Suprapubic skin (tissue), 4 donors: Measurements from ENCODE around the gene ESYT1. TPM values are rescaled to one million over a fixed set of nuclear protein-coding genes. Genes with fewer than 3 reads are reported as not detected.

Experiments used
- DNase-seq, 2 donors: peaks; one replicate each; pipeline ENCODE4 v3.0.0-alpha.2; 2019; ENCODE audit warnings: low spot score in 2 of 2
- H3K27ac ChIP-seq: fragments of 200-600 bp; sonication (generic); one replicate; pipeline ENCODE4 v1.5.1; 2019
- H3K27me3 ChIP-seq: fragments of 200-600 bp; sonication (generic); one replicate; pipeline ENCODE4 v1.5.1; 2019
- H3K36me3 ChIP-seq: fragments of 200-600 bp; sonication (generic); one replicate; pipeline ENCODE4 v1.5.1; 2019
- H3K4me1 ChIP-seq: fragments of 200-600 bp; sonication (generic); one replicate; pipeline ENCODE4 v1.5.1; 2019
- H3K4me3 ChIP-seq: fragments of 200-600 bp; sonication (generic); one replicate; pipeline ENCODE4 v1.5.1; 2019; ENCODE audit warnings: mild to moderate bottlenecking
- H3K9me3 ChIP-seq: fragments of 200-600 bp; sonication (generic); one replicate; pipeline ENCODE4 v1.5.1; 2019
- CTCF ChIP-seq, 2 donors: fragments of 200-600 bp in 1 of 2; fragments of 450-650 bp in 1 of 2; sonication (generic) in 1 of 2; IDR thresholded peaks; one replicate each; pipeline ENCODE4 v1.5.1; 2016 to 2019; ENCODE audit warnings: antibody characterized with exemption in 2 of 2, mild to moderate bottlenecking in 1 of 2, moderate library complexity in 1 of 2
- EP300 ChIP-seq: sonication (generic); formaldehyde crosslinking; IDR thresholded peaks from one replicate; pipeline ENCODE4 v1.6.1; 2017; ENCODE audit warnings: antibody characterized with exemption
- POLR2A ChIP-seq, 2 donors: fragments of 450-650 bp; IDR thresholded peaks; one replicate each; pipeline ENCODE4 v1.6.1; 2017; ENCODE audit warnings: antibody characterized with exemption in 2 of 2, mild to moderate bottlenecking in 2 of 2, moderate library complexity in 2 of 2
- POLR2AphosphoS5 ChIP-seq, 3 donors: sonication (generic); formaldehyde crosslinking; IDR thresholded peaks; one replicate each; pipeline ENCODE4 v1.6.1; 2017; ENCODE audit warnings: antibody characterized with exemption in 3 of 3
- WGBS: methylation state at CpG from one replicate; pipeline ENCODE4 v1.1.5; 2018; 5-methylcytosine and 5-hydroxymethylcytosine counted together
- total RNA-seq, 4 donors: library from RNA; depleted of rRNA; stranded (reverse); fragments of >200 nt; gene quantifications; one replicate each; pipeline ENCODE4 v1.1.0, GENCODE V29; 2016

The ESYT1 gene
- total RNA-seq, 4 donors from 2014 or later, result 73.1 to 128 (median 103) TPM

GRCh38 chr12:56151672-56152131 lies 23.6 kb downstream of the ESYT1 start:
- no peak for DNase-seq
- peak overlapping the region; percentile 62 for H3K4me3 ChIP-seq
- H3K27me3 ChIP-seq, result no peaks in the 10 kb centered on the region
- peak overlapping the region; percentile 95 for H3K27ac ChIP-seq
- no peaks in the 10 kb centered on the region for H3K36me3 ChIP-seq
- TF ChIP-seq CTCF (IDR thresholded peaks at IDR 0.05) (peak; percentile 38 to 55), POLR2A (IDR thresholded peaks at IDR 0.05) (no peak)
- H3K4me1 ChIP-seq, result peaks cover 35% of the 10 kb centered on the region
- 8% methylated on average over 12 of the region's 12 CpGs for WGBS
- H3K9me3 ChIP-seq, result no peaks in the 10 kb centered on the region

- H3K4me1 ChIP-seq, result peaks cover 34% of the 10 kb centered on the region
- H3K27ac ChIP-seq, result peak within 1 kb of the TSS; percentile 95
- WGBS, result 0% methylated on average over 10 of the region's 37 CpGs
- H3K27me3 ChIP-seq, result no peaks in the 10 kb centered on the region
- DNase-seq, result peak; percentile 97 to 98
- H3K9me3 ChIP-seq, result no peaks in the 10 kb centered on the region
- H3K36me3 ChIP-seq, result no peaks in the 10 kb centered on the region
- TF ChIP-seq POLR2AphosphoS5 (IDR thresholded peaks at IDR 0.05) (peak in 2 of 3 donors; percentile 88 to 89), EP300 (no peak), CTCF (IDR thresholded peaks at IDR 0.05) (no peak), POLR2A (IDR thresholded peaks at IDR 0.05) (peak in 1 of 2 donors; percentile 41)
- peak within 1 kb of the TSS; percentile 62 for H3K4me3 ChIP-seq
Observed at GRCh38 chr12:56152132-56152755, 24.2 kb downstream of the ESYT1 start, which contains the start of gene MYL6B. MYL6B (plus strand) TSS chr12:56152587; CDS start chr12:56153919, 1,332 bp downstream.

GRCh38 chr12:56152756-56153677 lies 24.9 kb downstream of the ESYT1 start:
- H3K36me3 ChIP-seq, result no peaks in the 10 kb centered on the region
- H3K27ac ChIP-seq, result no peak overlapping the region
- TF ChIP-seq CTCF (IDR thresholded peaks at IDR 0.05), result no peak
- no peak for TF ChIP-seq EP300
- no peak for TF ChIP-seq POLR2A (IDR thresholded peaks at IDR 0.05)
- no peak for TF ChIP-seq POLR2AphosphoS5 (IDR thresholded peaks at IDR 0.05)
- peak overlapping the region; percentile 62 for H3K4me3 ChIP-seq
- no peaks in the 10 kb centered on the region for H3K27me3 ChIP-seq
- peaks cover 38% of the 10 kb centered on the region for H3K4me1 ChIP-seq
- no peaks in the 10 kb centered on the region for H3K9me3 ChIP-seq
- WGBS, result 10% methylated on average over 8 of the region's 8 CpGs
- DNase-seq, result no peak

GRCh38 chr12:56153678-56154065 lies 25.6 kb downstream of the ESYT1 start:
- H3K9me3 ChIP-seq, result no peaks in the 10 kb centered on the region
- H3K4me1 ChIP-seq, result peaks cover 38% of the 10 kb centered on the region
- no peak for DNase-seq
- H3K27ac ChIP-seq, result no peak overlapping the region
- 85% methylated on average over 4 of the region's 5 CpGs for WGBS
- H3K27me3 ChIP-seq, result no peaks in the 10 kb centered on the region
- H3K36me3 ChIP-seq, result no peaks in the 10 kb centered on the region
- H3K4me3 ChIP-seq, result no peak overlapping the region
- TF ChIP-seq POLR2A (IDR thresholded peaks at IDR 0.05), result no peak
- TF ChIP-seq POLR2AphosphoS5 (IDR thresholded peaks at IDR 0.05), result no peak
- TF ChIP-seq CTCF (IDR thresholded peaks at IDR 0.05), result no peak
- no peak for TF ChIP-seq EP300

- H3K4me3 ChIP-seq, result no peak overlapping the region
- no peaks in the 10 kb centered on the region for H3K36me3 ChIP-seq
- H3K9me3 ChIP-seq, result no peaks in the 10 kb centered on the region
- H3K27me3 ChIP-seq, result no peaks in the 10 kb centered on the region
- TF ChIP-seq CTCF (IDR thresholded peaks at IDR 0.05) (no peak), EP300 (no peak), POLR2AphosphoS5 (IDR thresholded peaks at IDR 0.05) (no peak)
- WGBS, result 92% methylated on average over 1 of the region's 1 CpG
- no peak overlapping the region for H3K27ac ChIP-seq
- no peak for DNase-seq
- H3K4me1 ChIP-seq, result peaks cover 42% of the 10 kb centered on the region
Observed at GRCh38 chr12:56154246-56154771, 26.2 kb downstream of the ESYT1 start.
